Stromal cell of bone marrow (primary cell): ENCODE measurements around the gene SLCO4A1.

Experiments used
- DNase-seq: peaks from one replicate; pipeline ENCODE4 v3.0.0-alpha.2; 2012; ENCODE audit warnings: low read depth

Gene SLCO4A1

DNA sequence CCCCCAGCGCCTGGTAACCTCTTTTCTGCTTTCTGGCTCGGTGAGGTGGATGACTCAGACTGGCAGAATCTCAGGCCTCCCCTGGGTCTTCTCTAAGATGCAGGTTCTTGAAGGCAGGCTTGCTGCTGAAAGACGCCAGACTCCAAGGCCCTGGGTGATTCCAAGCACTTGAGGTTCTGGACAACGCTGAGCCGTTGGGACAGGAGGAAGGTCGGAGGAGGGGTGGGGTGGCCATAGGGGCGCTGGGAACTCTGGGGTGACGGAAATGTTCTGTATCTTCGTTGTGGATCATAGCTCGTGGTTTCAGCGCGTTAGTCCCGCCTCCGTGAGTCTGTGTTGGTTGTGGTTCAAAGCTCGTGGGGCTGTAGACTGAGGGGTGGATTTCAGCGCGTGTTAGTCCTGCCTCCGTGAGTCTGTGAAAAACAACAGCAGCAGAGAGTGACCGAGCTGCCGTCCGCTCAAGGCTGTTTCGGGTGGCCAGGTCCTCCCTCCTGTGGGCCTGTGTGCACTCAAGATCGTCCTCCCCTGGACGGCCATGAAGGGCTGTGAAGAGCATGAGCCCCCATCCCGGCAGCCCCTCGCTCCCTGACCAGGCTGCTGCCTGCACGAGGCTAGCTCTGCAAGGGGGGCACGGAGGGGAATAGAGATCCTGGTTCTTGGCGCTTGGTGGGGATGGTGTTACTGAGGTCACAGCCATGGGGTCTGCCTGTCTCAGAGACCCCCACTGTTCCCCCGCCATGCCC lies 74.1 kb downstream of the SLCO4A1 start:
- no peak for DNase-seq

- DNase-seq, result no peak
Observed at GRCh38 chr20:62716941-62717310, 74.6 kb downstream of the SLCO4A1 start.

- no peak for DNase-seq
Observed at GRCh38 chr20:62717933-62718332, 75.6 kb downstream of the SLCO4A1 start.

GRCh38 chr20:62718546-62718945 lies 76.2 kb downstream of the SLCO4A1 start:
- no peak for DNase-seq

DNA sequence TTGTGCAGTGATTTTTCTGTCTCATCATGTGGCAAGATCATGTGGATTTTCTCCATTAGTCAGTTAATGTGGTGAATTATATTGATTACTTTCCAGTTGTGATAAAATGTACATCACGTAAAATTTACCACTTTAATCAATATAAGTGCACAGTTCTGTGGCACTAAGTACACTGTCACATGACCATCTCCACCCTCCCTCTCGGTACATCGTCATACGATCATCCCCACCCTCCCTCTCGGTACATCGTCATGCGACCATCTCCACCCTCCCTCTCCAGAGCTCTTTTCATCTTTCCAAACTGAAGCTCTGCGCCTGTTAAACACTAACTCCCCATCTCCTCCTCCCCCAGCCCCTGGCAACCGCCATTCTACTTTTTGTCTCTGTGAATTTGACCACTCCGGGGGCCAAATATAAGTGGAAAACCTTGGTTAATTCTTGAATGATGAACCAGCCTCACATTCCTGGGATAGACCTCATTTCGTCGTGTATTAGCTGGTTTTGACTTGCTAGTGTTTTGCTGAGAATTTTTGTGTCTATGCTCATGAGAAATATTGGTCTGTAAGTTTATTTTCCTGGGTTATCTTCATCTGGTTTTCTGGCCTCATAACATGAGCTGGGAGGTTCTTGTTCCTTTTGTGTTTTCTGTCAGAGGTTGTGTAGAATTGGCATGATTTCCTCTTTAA lies 77.1 kb downstream of the SLCO4A1 start:
- no peak for DNase-seq
